Measurements from ENCODE around the gene ETAA1. TPM values are rescaled to one million over a fixed set of nuclear protein-coding genes. Genes with fewer than 3 reads are reported as not detected.

ETAA1 gene
- total and polyA plus RNA-seq, 2 of the 13 experiments (the other 11 are each of a cell fraction or from before 2014, with no cell fraction given) = 9.1 to 16.2 TPM

- ATAC-seq (no peak), DNase-seq (ENCODE audit: low spot score) (no peak), FAIRE-seq (no peak)
- in situ Hi-C loops (cut with HindIII; ENCODE audit: extremely low pct_ligation_motif_present, low pct_unique_long_range_greater_than_20kb) (no loop called here), intact Hi-C loops (cut with micrococcal nuclease; ENCODE audit: unreplicated experiment) (no loop called here)
- Histone ChIP-seq H3K27me3 (ENCODE audit: control insufficient read depth in 1 of 2, insufficient read depth in 2 of 2, low read length in 2 of 2) (no peaks in the 10 kb centered on the region; a peak in 1 of 5 replicates), H3K4me2 (ENCODE audit: low read depth, low read length) (no peak overlapping the region), H3K79me2 (ENCODE audit: insufficient read depth, low read length) (no peaks in the 10 kb centered on the region), H3K4me1 (ENCODE audit: insufficient read depth, low read length) (no peaks in the 10 kb centered on the region), H3K27ac (ENCODE audit: extremely low read length, insufficient read depth, low read length) (no peak overlapping the region), H3K9me3 (ENCODE audit: low read length) (no peaks in the 10 kb centered on the region), H4K20me1 (ENCODE audit: insufficient read depth, low read length) (no peaks in the 10 kb centered on the region), H3K36me3 (replicated peaks in 1 of 2; ENCODE audit: control insufficient read depth in 1 of 2, insufficient read depth in 2 of 2, low read length in 2 of 2) (no peaks in the 10 kb centered on the region), H3K4me3 (replicated peaks in 1 of 3; ENCODE audit: insufficient read depth in 1 of 3, low read depth in 2 of 3, low read length in 3 of 3) (no peak overlapping the region), H2AFZ (ENCODE audit: low read length) (no peak overlapping the region), H3K9ac (ENCODE audit: insufficient read depth, low read depth, low read length) (no peak overlapping the region)
- CTCF ChIA-PET (ENCODE audit: low intra/inter-chr PET ratio, low total read pairs) = no interaction called here
- BruUV-seq (replicated peaks) = no TSS peak
- POLR2A ChIA-PET = no interaction called here
- TF ChIP-seq ZNF816 (CRISPR knock-in tag; IDR thresholded peaks at IDR 0.05; ENCODE audit: borderline replicate concordance) (no peak), ZNF773 (CRISPR knock-in tag; IDR thresholded peaks at IDR 0.05; ENCODE audit: borderline replicate concordance) (no peak), CEBPB (IDR thresholded peaks at IDR 0.05; ENCODE audit: borderline replicate concordance, low read depth, low read length) (no peak), RXRB (CRISPR knock-in tag; IDR thresholded peaks at IDR 0.05; ENCODE audit: borderline replicate concordance) (no peak), ZNF263 (CRISPR knock-in tag; IDR thresholded peaks at IDR 0.05) (no peak), NR0B2 (CRISPR knock-in tag; IDR thresholded peaks at IDR 0.05) (no peak), AGO2 (optimal IDR thresholded peaks at IDR 0.05; ENCODE audit: low read depth, low read length) (no peak), ZBTB20 (CRISPR knock-in tag; IDR thresholded peaks at IDR 0.05; ENCODE audit: borderline replicate concordance, low read depth) (no peak), KLF16 (CRISPR knock-in tag; IDR thresholded peaks at IDR 0.05) (no peak), ZBTB26 (CRISPR knock-in tag; IDR thresholded peaks at IDR 0.05; ENCODE audit: borderline replicate concordance) (no peak), HNF1A (IDR thresholded peaks at IDR 0.05; ENCODE audit: low read depth) (no peak), HNF1A (CRISPR knock-in tag; IDR thresholded peaks at IDR 0.05; ENCODE audit: borderline replicate concordance) (no peak), JUN (CRISPR knock-in tag; IDR thresholded peaks at IDR 0.05) (no peak), CEBPZ (IDR thresholded peaks at IDR 0.05; ENCODE audit: low read length) (no peak), MBNL3 (CRISPR knock-in tag; conservative IDR thresholded peaks at IDR 0.05) (no peak), MXI1 (IDR thresholded peaks at IDR 0.05; ENCODE audit: borderline replicate concordance, low read depth, low read length) (no peak)
Measured at GRCh38 chr2:67366832-67367412, 30.2 kb upstream of the ETAA1 start.

All from HepG2 (cell line).